ENCODE data around the gene KBTBD6.

- no peak for TF ChIP-seq CTCF (conservative IDR thresholded peaks at IDR 0.05; ENCODE audit: low read length)
- TF ChIP-seq EZH2phosphoT487 (IDR thresholded peaks at IDR 0.05; ENCODE audit: borderline replicate concordance, low read depth, low read length) = no peak
Observed at GRCh38 chr13:41152005-41152404, 19.4 kb upstream of the KBTBD6 start.

Data from OCI-LY7 (cell line).